Keratinocyte (primary cell): Measurements from ENCODE around the gene GPRIN2. TPM values are rescaled to one million over a fixed set of nuclear protein-coding genes. Genes with fewer than 3 reads are reported as not detected.
"Not testable (repeated sequence)": the region's sequence is repeated elsewhere in the genome, so short reads cannot be mapped to it uniquely, and the experiment has no call there.

Experiments used
- DNase-seq: peaks from one replicate; pipeline ENCODE4 v3.0.0-alpha.2; 2011; ENCODE audit warnings: low read depth, missing footprints, low spot score
- FAIRE-seq: peaks from 2 replicates; lab custom pipeline; 2011; peaks lifted over from hg19 to GRCh38; lab: Jason Lieb, UNC
- H2AFZ ChIP-seq: 2 replicates; pipeline ENCODE4 v1.6.0; 2012; ENCODE audit warnings: low read length, control low read depth, inconsistent platforms; ENCODE audit not compliant: control insufficient read depth
- H3K27ac ChIP-seq: 2 replicates; pipeline ENCODE4 v1.5.1; 2011; ENCODE audit warnings: low read length; ENCODE audit not compliant: control insufficient read depth, insufficient read depth
- H3K27me3 ChIP-seq: 3 replicates; pipeline ENCODE4 v1.6.0; 2011; ENCODE audit warnings: low read length; ENCODE audit not compliant: control insufficient read depth, insufficient read depth; ENCODE audit errors: extremely low read depth
- H3K36me3 ChIP-seq, 2 experiments: 2 replicates in 1 of 2; 3 replicates in 1 of 2; pipeline ENCODE4 v1.5.1; 2011; ENCODE audit warnings: low read length in 2 of 2, mild to moderate bottlenecking in 1 of 2; ENCODE audit not compliant: control insufficient read depth in 2 of 2, insufficient read depth in 2 of 2; ENCODE audit errors: extremely low read depth in 1 of 2
- H3K4me1 ChIP-seq: 3 replicates; pipeline ENCODE4 v1.5.1; 2011; ENCODE audit warnings: low read length; ENCODE audit not compliant: control insufficient read depth, insufficient read depth; ENCODE audit errors: extremely low read depth
- H3K4me2 ChIP-seq: 3 replicates; pipeline ENCODE4 v1.6.0; 2011; ENCODE audit warnings: low read depth, low read length; ENCODE audit not compliant: control insufficient read depth, insufficient read depth; ENCODE audit errors: extremely low read depth
- H3K4me3 ChIP-seq, 3 experiments: fragments of 200-600 bp in 1 of 3; sonication (generic) in 1 of 3; 2 replicates in 2 of 3; 3 replicates in 1 of 3; pipeline ENCODE4 v1.5.1; 2011 to 2016; ENCODE audit warnings: low read length in 3 of 3, mild to moderate bottlenecking in 3 of 3, control low read depth in 2 of 3, inconsistent platforms in 1 of 3, low read depth in 1 of 3, mixed read lengths in 1 of 3, mixed run types in 1 of 3, moderate library complexity in 1 of 3; ENCODE audit not compliant: control insufficient read depth in 2 of 3, insufficient read depth in 2 of 3; ENCODE audit errors: extremely low read depth in 1 of 3
- H3K79me2 ChIP-seq: 2 replicates; pipeline ENCODE4 v1.6.0; 2012; ENCODE audit warnings: low read length; ENCODE audit not compliant: control insufficient read depth, insufficient read depth
- H3K9ac ChIP-seq: 3 replicates; pipeline ENCODE4 v1.6.0; 2011; ENCODE audit warnings: low read length; ENCODE audit not compliant: control insufficient read depth, insufficient read depth; ENCODE audit errors: extremely low read depth
- H3K9me1 ChIP-seq: 3 replicates; pipeline ENCODE4 v1.6.0; 2011; ENCODE audit warnings: low read length; ENCODE audit not compliant: control insufficient read depth, insufficient read depth; ENCODE audit errors: extremely low read depth
- H3K9me3 ChIP-seq: 2 replicates; pipeline ENCODE4 v1.5.1; 2012; ENCODE audit warnings: low read depth, low read length; ENCODE audit not compliant: control insufficient read depth
- H4K20me1 ChIP-seq: 3 replicates; pipeline ENCODE4 v1.6.0; 2011; ENCODE audit warnings: low read length; ENCODE audit not compliant: control insufficient read depth, insufficient read depth; ENCODE audit errors: extremely low read depth
- EZH2 ChIP-seq: IDR thresholded peaks from one replicate; pipeline ENCODE4 v1.6.1; 2012; ENCODE audit warnings: inconsistent platforms, mild to moderate bottlenecking, low read length, moderate library complexity
- dilution Hi-C: fragments of 300-500 bp; cut with MboI; formaldehyde crosslinking; loops from one replicate; pipeline ENCODE4 v1.7.0; 2020; ENCODE audit warnings: low sequenced_read_pairs; ENCODE audit not compliant: extremely low pct_ligation_motif_present
- polyA plus RNA-seq, 5 experiments: library from polyadenylated mRNA; depleted of rRNA in 3 of 5; stranded (reverse) in 3 of 5; stranded (forward) in 1 of 5; unstranded in 1 of 5; fragments of >200 nt; gene quantifications; 1 replicate in 1 of 5; 2 replicates in 3 of 5; 3 replicates in 1 of 5; pipeline versions ENCODE4 v1.2.1 to v1.2.3, GENCODE V29; 2011 to 2012; ENCODE audit warnings: missing spikeins in 2 of 5, low read depth in 1 of 5, low replicate concordance in 1 of 5
- TF ChIP-seq, protein P1 (sequence below), 3 experiments: IDR thresholded peaks in 1 of 3; conservative IDR thresholded peaks in 1 of 3; optimal IDR thresholded peaks in 1 of 3; 2 replicates in 2 of 3; 3 replicates in 1 of 3; pipeline versions ENCODE3 to v1.5.1; 2011; ENCODE audit warnings: low read length in 3 of 3, mild to moderate bottlenecking in 3 of 3, moderate library complexity in 2 of 3, control low read depth in 1 of 3, inconsistent platforms in 1 of 3; ENCODE audit not compliant: insufficient read depth in 2 of 3; ENCODE audit errors: extremely low read depth in 1 of 3

GPRIN2 gene
- polyA plus RNA-seq, 1 donor (not counting 4 experiments of a cell fraction or from before 2014, with no cell fraction given), result 0.08 TPM

GRCh38 chr10:46534828-46535524 is 21.5 kb downstream of the GPRIN2 start:
- Histone ChIP-seq H3K4me2 (no peak overlapping the region), H2AFZ (no peak overlapping the region), H3K4me1 (no peaks in the 10 kb centered on the region), H3K27me3 (peaks cover 32% of the 10 kb centered on the region), H3K4me3 (no peak overlapping the region), H3K36me3 (no peaks in the 10 kb centered on the region), H3K9me1 (no peaks in the 10 kb centered on the region), H3K27ac (no peak overlapping the region), H3K79me2 (no peaks in the 10 kb centered on the region), H3K9me3 (no peaks in the 10 kb centered on the region), H3K9ac (no peak overlapping the region), H4K20me1 (no peaks in the 10 kb centered on the region)
- no peak for DNase-seq
- dilution Hi-C loops, result no loop called here
- no peak for FAIRE-seq
- TF ChIP-seq EZH2, result no peak
- TF ChIP-seq, protein P1, sequence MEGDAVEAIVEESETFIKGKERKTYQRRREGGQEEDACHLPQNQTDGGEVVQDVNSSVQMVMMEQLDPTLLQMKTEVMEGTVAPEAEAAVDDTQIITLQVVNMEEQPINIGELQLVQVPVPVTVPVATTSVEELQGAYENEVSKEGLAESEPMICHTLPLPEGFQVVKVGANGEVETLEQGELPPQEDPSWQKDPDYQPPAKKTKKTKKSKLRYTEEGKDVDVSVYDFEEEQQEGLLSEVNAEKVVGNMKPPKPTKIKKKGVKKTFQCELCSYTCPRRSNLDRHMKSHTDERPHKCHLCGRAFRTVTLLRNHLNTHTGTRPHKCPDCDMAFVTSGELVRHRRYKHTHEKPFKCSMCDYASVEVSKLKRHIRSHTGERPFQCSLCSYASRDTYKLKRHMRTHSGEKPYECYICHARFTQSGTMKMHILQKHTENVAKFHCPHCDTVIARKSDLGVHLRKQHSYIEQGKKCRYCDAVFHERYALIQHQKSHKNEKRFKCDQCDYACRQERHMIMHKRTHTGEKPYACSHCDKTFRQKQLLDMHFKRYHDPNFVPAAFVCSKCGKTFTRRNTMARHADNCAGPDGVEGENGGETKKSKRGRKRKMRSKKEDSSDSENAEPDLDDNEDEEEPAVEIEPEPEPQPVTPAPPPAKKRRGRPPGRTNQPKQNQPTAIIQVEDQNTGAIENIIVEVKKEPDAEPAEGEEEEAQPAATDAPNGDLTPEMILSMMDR (optimal IDR thresholded peaks at IDR 0.05 in 1 of 3, IDR thresholded peaks at IDR 0.05 in 1 of 3, conservative IDR thresholded peaks at IDR 0.05 in 1 of 3; ENCODE audit: extremely low read depth in 1 of 3, insufficient read depth in 2 of 3, low read length in 3 of 3), result no peak

DNA sequence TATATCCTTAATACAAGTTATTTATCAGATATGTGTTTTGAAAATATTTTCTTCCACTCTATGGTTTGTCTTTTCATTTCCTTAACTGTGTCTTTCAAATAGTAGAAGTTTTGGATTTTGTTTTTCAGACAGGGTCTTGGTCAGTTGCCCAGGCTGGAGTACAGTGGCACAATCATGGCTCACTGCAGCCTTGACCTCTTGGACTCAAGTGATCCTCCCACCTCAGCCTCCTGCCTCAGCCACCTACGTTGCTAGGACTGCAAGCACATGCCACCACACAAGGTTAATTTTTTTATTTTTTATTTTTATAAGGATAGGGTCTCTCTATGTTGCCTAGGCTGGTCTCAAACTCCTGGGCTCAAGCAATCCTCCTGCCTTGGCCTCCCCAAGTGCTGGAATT is 24.2 kb downstream of the GPRIN2 start:
- H3K27ac ChIP-seq, H3K9me3 ChIP-seq, H3K4me2 ChIP-seq, FAIRE-seq, H3K4me3 ChIP-seq, dilution Hi-C loops, DNase-seq, H3K4me1 ChIP-seq, H3K9ac ChIP-seq, H3K79me2 ChIP-seq, H4K20me1 ChIP-seq, H3K9me1 ChIP-seq, H2AFZ ChIP-seq, H3K36me3 ChIP-seq: not testable (repeated sequence)
- peaks cover 25% of the 10 kb centered on the region for H3K27me3 ChIP-seq
